NB4 (cell line): ENCODE results near the gene CDC34.

Experiments
- DNase-seq: peaks from one replicate; pipeline ENCODE4 v3.0.0; 2010; ENCODE audit warnings: low read depth
- H3K4me3 ChIP-seq: one replicate; pipeline ENCODE4 v1.5.1; 2011; ENCODE audit warnings: mild to moderate bottlenecking, low read depth, low read length, moderate library complexity
- CTCF ChIP-seq: IDR thresholded peaks from one replicate; pipeline ENCODE4 v1.5.1; 2012; ENCODE audit warnings: low read depth, low read length
- MAX ChIP-seq: IDR thresholded peaks from 2 replicates; pipeline ENCODE4 v1.6.1; 2011; ENCODE audit warnings: low read depth, low read length
- MYC ChIP-seq: IDR thresholded peaks from 2 replicates; pipeline ENCODE4 v1.6.1; 2011; ENCODE audit warnings: low read depth, low read length
- POLR2A ChIP-seq: IDR thresholded peaks from 2 replicates; pipeline ENCODE4 v1.6.1; 2011; ENCODE audit warnings: mild to moderate bottlenecking; ENCODE audit not compliant: insufficient read length; ENCODE audit errors: extremely low read depth

The CDC34 gene

GRCh38 chr19:525857-526419 lies 5.6 kb upstream of the CDC34 start:
- no peak overlapping the region for H3K4me3 ChIP-seq
- TF ChIP-seq MYC, result no peak
- no peak for TF ChIP-seq CTCF
- no peak for TF ChIP-seq MAX
- TF ChIP-seq POLR2A, result no peak
- DNase-seq, result no peak

GRCh38 chr19:530134-531008 lies 1.2 kb upstream of the CDC34 start:
- peak overlapping the region; percentile 40 for H3K4me3 ChIP-seq
- DNase-seq, result no peak
- TF ChIP-seq POLR2A, result no peak
- TF ChIP-seq CTCF, result no peak
- no peak for TF ChIP-seq MAX
- no peak for TF ChIP-seq MYC

- TF ChIP-seq CTCF (no peak), MYC (peak; percentile 50), POLR2A (peak; percentile 59), MAX (0 out of 2 replicates have a peak, but pooled peaks have one; percentile 11)
- peak; percentile 82 for DNase-seq
Measured at GRCh38 chr19:531009-531752, 379 bp upstream of the CDC34 start.

GRCh38 chr19:532561-533363 lies 1.2 kb downstream of the CDC34 start:
- TF ChIP-seq MYC, result no peak
- peak; percentile 38 for TF ChIP-seq CTCF
- no peak for TF ChIP-seq POLR2A
- TF ChIP-seq MAX, result no peak
- peak overlapping the region; percentile 64 for H3K4me3 ChIP-seq
- DNase-seq, result peak; percentile 67

More at GRCh38 chr19:531009-531752, 379 bp upstream of the CDC34 start:
- peak overlapping the region; percentile 40 for H3K4me3 ChIP-seq

- H3K4me3 ChIP-seq, result peak overlapping the region; percentile 64
- TF ChIP-seq MAX, result no peak
- TF ChIP-seq MYC, result no peak
- no peak for TF ChIP-seq CTCF
- TF ChIP-seq POLR2A, result no peak
- no peak for DNase-seq
Measured at GRCh38 chr19:533364-534058, 2.0 kb downstream of the CDC34 start.
